Activated CD4-positive, alpha-beta T cell treated with anti-CD3 and anti-CD28 coated beads for 36 hours (primary cell): ENCODE measurements around the gene HOMEZ. TPM values are rescaled to one million over a fixed set of nuclear protein-coding genes. Genes with fewer than 3 reads are reported as not detected.
"Not testable (repeated sequence)": the region's sequence is repeated elsewhere in the genome, so short reads cannot be mapped to it uniquely, and the experiment has no call there.

Experiments
- ATAC-seq: fragments of 200-7000 bp; cut with Tn5 transposase; one replicate; pipeline ENCODE4 v1.10.0; 2021; ENCODE audit warnings: mild to moderate bottlenecking, moderate library complexity
- CTCF ChIA-PET: fragments of 350-600 bp; sonication (Branson Sonifier 250); formaldehyde crosslinking; loops from one replicate; lab custom pipeline; 2021; ENCODE audit warnings: antibody characterized with exemption; lab: Charles Lee
- POLR2A ChIA-PET: fragments of 350-600 bp; sonication (Branson Sonifier 250); formaldehyde crosslinking; loops from one replicate; lab custom pipeline; 2021; ENCODE audit warnings: antibody characterized with exemption, inconsistent platforms; lab: Charles Lee
- DNase-seq: peaks from one replicate; pipeline ENCODE4 v3.0.0-alpha.2; 2020
- H3K27ac Mint-ChIP-seq: one replicate; pipeline ENCODE4 v1.8.0; 2021; ENCODE audit warnings: mixed read lengths
- H3K27me3 Mint-ChIP-seq: one replicate; pipeline ENCODE4 v1.8.0; 2021; ENCODE audit warnings: mixed read lengths
- H3K36me3 Mint-ChIP-seq: one replicate; pipeline ENCODE4 v1.8.0; 2021; ENCODE audit warnings: low read depth, mixed read lengths
- H3K4me1 Mint-ChIP-seq: one replicate; pipeline ENCODE4 v1.8.0; 2021; ENCODE audit warnings: mixed read lengths
- H3K4me3 Mint-ChIP-seq: one replicate; pipeline ENCODE4 v1.8.0; 2021; ENCODE audit warnings: mild to moderate bottlenecking, moderate library complexity, mixed read lengths
- H3K9me3 Mint-ChIP-seq: one replicate; pipeline ENCODE4 v1.8.0; 2021; ENCODE audit warnings: low read depth, mixed read lengths
- intact Hi-C, 2 experiments: fragments of 100-400 bp; cut with DNase I in 1 of 2; cut with micrococcal nuclease in 1 of 2; formaldehyde crosslinking; loops; one replicate each; pipeline versions ENCODE4 v1.14.2 to v1.15.1; 2022 to 2024; cut with DNase I, micrococcal nuclease
- total RNA-seq, 2 experiments: library from RNA; stranded (reverse); gene quantifications; one replicate each; pipeline ENCODE4 v1.2.3, GENCODE V29; 2021

The HOMEZ gene
- total RNA-seq, 2 experiments from 2014 or later, result 13.7 to 17.5 TPM

- Mint-ChIP-seq H3K27ac (no peak overlapping the region), H3K9me3 (no peaks in the 10 kb centered on the region), H3K4me1 (no peaks in the 10 kb centered on the region), H3K36me3 (no peaks in the 10 kb centered on the region), H3K27me3 (peaks cover 6% of the 10 kb centered on the region), H3K4me3 (no peak overlapping the region)
- ChIA-PET CTCF (no interaction called here), POLR2A (no interaction called here)
- no peak for ATAC-seq
- DNase-seq, result no peak
- intact Hi-C loops, result no loop called here
These were observed 37.3 kb downstream of the HOMEZ start for GRCh38 chr14:23248601-23249000.

- DNase-seq (no peak), ATAC-seq (no peak)
- ChIA-PET CTCF (interaction anchor here (0.7 kb wide), 1 partner anchor 124 kb away, joined by 3 read pairs; no protein-coding TSS in a partner anchor), POLR2A (no interaction called here)
- Mint-ChIP-seq H3K27ac (no peak overlapping the region), H3K4me1 (no peaks in the 10 kb centered on the region), H3K9me3 (no peaks in the 10 kb centered on the region), H3K36me3 (no peaks in the 10 kb centered on the region), H3K4me3 (no peak overlapping the region), H3K27me3 (peaks cover 10% of the 10 kb centered on the region)
- intact Hi-C loops, result no loop called here
These were observed 40.6 kb downstream of the HOMEZ start for GRCh38 chr14:23245282-23245681.

GRCh38 chr14:23243066-23243465 lies 42.9 kb downstream of the HOMEZ start:
- Mint-ChIP-seq H3K4me1 (no peaks in the 10 kb centered on the region), H3K27ac (no peak overlapping the region), H3K4me3 (no peak overlapping the region), H3K27me3 (peaks cover 16% of the 10 kb centered on the region), H3K36me3 (no peaks in the 10 kb centered on the region), H3K9me3 (no peaks in the 10 kb centered on the region)
- CTCF ChIA-PET, result interaction anchor here (0.7 kb wide), 1 partner anchor 77 kb away, joined by 3 read pairs; no protein-coding TSS in a partner anchor
- POLR2A ChIA-PET, result interaction anchor here (0.7 kb wide), 1 partner anchor 187 kb away, joined by 3 read pairs; no protein-coding TSS in a partner anchor
- intact Hi-C loops, result no loop called here
- no peak for ATAC-seq
- no peak for DNase-seq

DNA sequence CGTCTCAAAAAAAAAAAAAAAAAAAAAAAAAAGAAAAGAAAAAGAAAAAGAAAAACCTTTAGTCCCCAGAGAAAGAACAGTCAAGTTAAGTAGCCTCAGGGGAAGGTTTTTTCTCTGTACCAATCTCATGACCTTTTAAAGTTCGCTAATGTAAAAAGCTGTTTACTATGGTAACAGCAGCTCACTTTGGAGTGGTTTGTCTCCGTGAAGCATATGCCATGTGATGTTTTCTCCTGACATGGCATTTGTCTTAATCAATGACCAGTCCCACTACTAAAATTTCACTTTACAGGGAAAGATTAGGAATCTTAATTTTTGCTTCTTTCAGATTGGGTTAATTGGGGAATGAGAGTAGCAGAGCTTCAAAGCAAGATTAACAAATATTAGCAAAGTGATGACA lies 43.9 kb downstream of the HOMEZ start:
- ATAC-seq, result no peak
- no peaks in the 10 kb centered on the region for H3K9me3 Mint-ChIP-seq
- H3K4me1 Mint-ChIP-seq, result peaks cover 3% of the 10 kb centered on the region
- ChIA-PET POLR2A (no interaction called here), CTCF (no interaction called here)
- peaks cover 20% of the 10 kb centered on the region for H3K27me3 Mint-ChIP-seq
- no peak overlapping the region for H3K27ac Mint-ChIP-seq
- no peak for DNase-seq
- no peak overlapping the region for H3K4me3 Mint-ChIP-seq
- intact Hi-C loops, result no loop called here
- H3K36me3 Mint-ChIP-seq, result no peaks in the 10 kb centered on the region

DNA sequence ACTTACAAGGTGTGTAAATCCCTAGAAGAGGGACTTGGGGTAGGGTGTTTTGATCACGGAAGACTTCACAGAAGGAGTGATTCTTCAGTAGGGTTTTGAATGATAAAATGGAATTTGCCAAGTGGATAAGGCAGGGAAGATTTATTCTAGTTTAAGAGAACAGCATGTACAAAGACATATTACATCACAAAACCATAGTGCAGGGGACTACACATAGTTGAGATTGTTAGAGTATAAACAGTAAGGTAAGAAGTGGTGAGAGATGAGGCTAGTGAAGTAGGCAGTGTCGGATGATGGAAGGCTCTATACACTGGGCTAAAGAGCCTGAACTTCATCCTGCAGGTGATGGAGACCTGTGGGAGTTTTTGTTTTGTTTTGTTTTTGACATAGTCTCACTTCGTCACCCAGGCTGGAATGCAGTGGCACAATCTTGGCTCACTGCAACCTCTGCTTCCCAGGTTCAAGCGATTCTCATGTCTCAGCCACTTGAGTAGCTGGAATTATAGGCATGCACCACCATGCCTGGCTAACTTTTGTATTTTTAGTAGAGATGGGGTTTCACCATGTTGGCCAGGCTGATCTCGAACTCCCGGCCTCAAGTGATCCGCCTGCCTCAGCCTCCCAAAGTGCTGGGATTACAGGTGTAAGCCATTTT lies 44.7 kb downstream of the HOMEZ start:
- H3K4me3 Mint-ChIP-seq, H3K27ac Mint-ChIP-seq, ATAC-seq, H3K4me1 Mint-ChIP-seq, DNase-seq, H3K36me3 Mint-ChIP-seq, CTCF ChIA-PET, H3K9me3 Mint-ChIP-seq, intact Hi-C loops, POLR2A ChIA-PET: not testable (repeated sequence)
- H3K27me3 Mint-ChIP-seq, result peaks cover 20% of the 10 kb centered on the region

DNA sequence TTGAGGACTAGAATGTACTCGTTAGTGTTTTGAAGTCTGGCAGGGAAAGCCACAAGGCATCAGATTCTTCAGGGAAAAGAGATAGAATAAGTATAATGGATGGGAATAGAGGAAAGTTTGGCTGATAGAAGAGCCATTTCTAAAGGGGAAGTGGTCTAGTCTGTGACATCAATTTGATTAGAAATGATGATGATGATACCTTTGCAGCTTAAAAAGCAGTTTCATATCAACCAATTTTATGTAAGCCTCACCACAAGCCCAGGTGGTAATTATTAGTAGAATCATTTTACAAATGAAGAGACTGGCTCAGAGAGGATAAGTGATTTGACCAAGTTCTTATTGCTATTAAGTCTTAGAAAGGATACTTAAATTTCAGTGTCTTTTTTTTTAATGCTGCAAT lies 45.3 kb downstream of the HOMEZ start:
- Mint-ChIP-seq H3K9me3 (no peaks in the 10 kb centered on the region), H3K27ac (no peak overlapping the region), H3K27me3 (peaks cover 20% of the 10 kb centered on the region), H3K4me1 (peaks cover 3% of the 10 kb centered on the region), H3K4me3 (no peak overlapping the region), H3K36me3 (no peaks in the 10 kb centered on the region)
- DNase-seq (no peak), ATAC-seq (no peak)
- POLR2A ChIA-PET, result no interaction called here
- CTCF ChIA-PET, result no interaction called here
- intact Hi-C loops, result no loop called here

GRCh38 chr14:23237772-23238594 lies 47.9 kb downstream of the HOMEZ start, which contains the start of gene RNF212B:
TSS of gene RNF212B (plus strand) at chr14:23237936. CDS start at chr14:23240346, 2,410 bp downstream.
- ChIA-PET POLR2A (interaction anchor here (1.1 kb wide), 1 partner anchor 48 kb away, joined by 3 read pairs; the partner anchor contains the start of gene HOMEZ), CTCF (interaction anchor here (0.8 to 1.8 kb wide), 6 partner anchors 25 to 394 kb away, joined by 3 to 6 read pairs (median 4); partner anchors contain the start of genes ACIN1 and C14orf119)
- Mint-ChIP-seq H3K27me3 (peaks cover 20% of the 10 kb centered on the region), H3K36me3 (no peaks in the 10 kb centered on the region), H3K4me3 (peak within 1 kb of the TSS; percentile 29), H3K9me3 (no peaks in the 10 kb centered on the region), H3K4me1 (peaks cover 3% of the 10 kb centered on the region), H3K27ac (no peak within 1 kb of the TSS)
- intact Hi-C loops, result loop anchor here in 1 of 2 experiments (1.0 to 2.0 kb wide), 3 partner anchors 48 to 117 kb away; partner anchors contain the start of gene HOMEZ
- ATAC-seq (peak; percentile 99), DNase-seq (peak; percentile 95)

- H3K27me3 Mint-ChIP-seq, H3K4me1 Mint-ChIP-seq, POLR2A ChIA-PET, DNase-seq, CTCF ChIA-PET, H3K9me3 Mint-ChIP-seq, H3K4me3 Mint-ChIP-seq, H3K36me3 Mint-ChIP-seq, H3K27ac Mint-ChIP-seq, intact Hi-C loops, ATAC-seq: not testable (repeated sequence)
These were observed 53.6 kb downstream of the HOMEZ start for GRCh38 chr14:23232241-23232808.

GRCh38 chr14:23228812-23229211 lies 57.1 kb downstream of the HOMEZ start:
- H3K27ac Mint-ChIP-seq, result no peak overlapping the region
- no peaks in the 10 kb centered on the region for H3K4me1 Mint-ChIP-seq
- peaks cover 9% of the 10 kb centered on the region for H3K27me3 Mint-ChIP-seq
- no peak overlapping the region for H3K4me3 Mint-ChIP-seq
- H3K9me3 Mint-ChIP-seq, result peaks cover 6% of the 10 kb centered on the region
- intact Hi-C loops, result no loop called here
- CTCF ChIA-PET, result no interaction called here
- DNase-seq (no peak), ATAC-seq (no peak)
- H3K36me3 Mint-ChIP-seq, result no peaks in the 10 kb centered on the region
- POLR2A ChIA-PET, result no interaction called here

- DNase-seq (no peak), ATAC-seq (no peak)
- Mint-ChIP-seq H3K27ac (no peak overlapping the region), H3K36me3 (no peaks in the 10 kb centered on the region), H3K4me3 (no peak overlapping the region), H3K4me1 (no peaks in the 10 kb centered on the region), H3K9me3 (peaks cover 6% of the 10 kb centered on the region), H3K27me3 (peaks cover 11% of the 10 kb centered on the region)
- ChIA-PET CTCF (no interaction called here), POLR2A (no interaction called here)
- intact Hi-C loops, result no loop called here
These were observed 58.4 kb downstream of the HOMEZ start for GRCh38 chr14:23227566-23227965.

DNA sequence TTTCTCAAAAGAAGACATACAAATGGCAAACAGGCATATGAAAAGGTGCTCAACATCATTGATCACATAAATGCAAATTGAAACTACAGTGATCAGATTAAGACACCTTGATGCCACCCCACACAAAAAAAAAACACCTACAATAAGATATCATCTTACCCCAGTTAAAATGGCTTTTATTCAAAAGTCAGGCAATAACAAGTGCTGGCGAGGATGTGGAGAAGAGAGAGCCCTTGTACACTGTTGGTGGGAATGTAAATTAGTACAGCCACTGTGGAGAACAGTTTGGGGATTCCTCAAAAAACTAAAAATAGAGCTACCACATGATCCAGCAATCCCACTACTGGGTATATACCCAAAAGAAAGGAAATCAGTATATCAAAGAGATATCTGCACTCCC lies 61.0 kb downstream of the HOMEZ start:
- DNase-seq, H3K4me3 Mint-ChIP-seq, POLR2A ChIA-PET, H3K36me3 Mint-ChIP-seq, H3K4me1 Mint-ChIP-seq, CTCF ChIA-PET, H3K27ac Mint-ChIP-seq, intact Hi-C loops, H3K9me3 Mint-ChIP-seq, ATAC-seq: not testable (repeated sequence)
- peaks cover 23% of the 10 kb centered on the region for H3K27me3 Mint-ChIP-seq
